Epithelial cell of esophagus (primary cell): Measurements from ENCODE around the gene IGF2.

Experiments
- DNase-seq: peaks from one replicate; pipeline ENCODE4 v3.0.0; 2010; ENCODE audit warnings: low read depth
- H3K4me3 ChIP-seq: 2 replicates; pipeline ENCODE4 v1.5.1; 2011; ENCODE audit warnings: mild to moderate bottlenecking, low read length, control low read depth
- TF ChIP-seq, protein P1 (sequence below): IDR thresholded peaks from 2 replicates; pipeline ENCODE4 v1.5.1; 2011; ENCODE audit warnings: low read depth, mild to moderate bottlenecking, low read length, control low read depth, inconsistent platforms; ENCODE audit not compliant: insufficient read depth; ENCODE audit errors: missing control alignments

IGF2 gene

DNA sequence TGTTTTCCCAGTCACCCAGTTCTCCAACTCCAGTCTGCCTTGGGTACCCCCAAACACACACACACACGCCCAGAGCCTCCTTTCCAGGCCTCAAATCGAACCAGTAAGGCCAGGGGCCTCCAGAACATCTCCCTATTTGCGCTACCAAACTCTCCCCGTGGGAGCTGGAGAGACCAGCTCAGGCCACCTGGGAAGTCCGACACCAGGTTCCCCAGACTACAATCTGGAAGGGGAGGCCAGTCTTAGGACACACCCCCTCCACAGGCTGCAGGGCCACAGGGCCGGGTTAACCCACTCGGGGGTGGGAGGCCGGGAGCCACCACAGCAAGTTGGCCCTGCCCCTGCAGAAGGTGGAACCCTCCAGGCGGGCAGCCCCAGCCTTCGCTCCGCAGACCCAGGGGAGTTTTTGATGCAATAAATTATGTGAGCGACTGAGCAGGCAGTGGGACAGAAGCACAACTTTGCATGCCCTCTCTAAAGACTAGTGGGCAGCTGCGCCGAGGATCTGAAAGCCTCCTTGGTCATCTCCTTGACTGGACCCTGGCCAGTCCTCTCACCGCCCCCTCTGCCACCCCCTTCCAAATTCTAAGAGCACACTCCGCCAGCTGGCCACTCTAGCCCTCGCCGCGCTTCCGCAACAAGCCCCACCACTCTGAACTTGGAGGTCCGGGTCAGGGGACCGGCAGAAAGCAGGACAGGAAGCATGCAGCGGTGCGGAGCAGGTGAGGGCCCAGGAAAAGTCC is 2.8 kb downstream of the IGF2 start:
- TF ChIP-seq, protein P1, sequence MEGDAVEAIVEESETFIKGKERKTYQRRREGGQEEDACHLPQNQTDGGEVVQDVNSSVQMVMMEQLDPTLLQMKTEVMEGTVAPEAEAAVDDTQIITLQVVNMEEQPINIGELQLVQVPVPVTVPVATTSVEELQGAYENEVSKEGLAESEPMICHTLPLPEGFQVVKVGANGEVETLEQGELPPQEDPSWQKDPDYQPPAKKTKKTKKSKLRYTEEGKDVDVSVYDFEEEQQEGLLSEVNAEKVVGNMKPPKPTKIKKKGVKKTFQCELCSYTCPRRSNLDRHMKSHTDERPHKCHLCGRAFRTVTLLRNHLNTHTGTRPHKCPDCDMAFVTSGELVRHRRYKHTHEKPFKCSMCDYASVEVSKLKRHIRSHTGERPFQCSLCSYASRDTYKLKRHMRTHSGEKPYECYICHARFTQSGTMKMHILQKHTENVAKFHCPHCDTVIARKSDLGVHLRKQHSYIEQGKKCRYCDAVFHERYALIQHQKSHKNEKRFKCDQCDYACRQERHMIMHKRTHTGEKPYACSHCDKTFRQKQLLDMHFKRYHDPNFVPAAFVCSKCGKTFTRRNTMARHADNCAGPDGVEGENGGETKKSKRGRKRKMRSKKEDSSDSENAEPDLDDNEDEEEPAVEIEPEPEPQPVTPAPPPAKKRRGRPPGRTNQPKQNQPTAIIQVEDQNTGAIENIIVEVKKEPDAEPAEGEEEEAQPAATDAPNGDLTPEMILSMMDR = no peak
- DNase-seq = no peak
- no peak overlapping the region for H3K4me3 ChIP-seq

DNA sequence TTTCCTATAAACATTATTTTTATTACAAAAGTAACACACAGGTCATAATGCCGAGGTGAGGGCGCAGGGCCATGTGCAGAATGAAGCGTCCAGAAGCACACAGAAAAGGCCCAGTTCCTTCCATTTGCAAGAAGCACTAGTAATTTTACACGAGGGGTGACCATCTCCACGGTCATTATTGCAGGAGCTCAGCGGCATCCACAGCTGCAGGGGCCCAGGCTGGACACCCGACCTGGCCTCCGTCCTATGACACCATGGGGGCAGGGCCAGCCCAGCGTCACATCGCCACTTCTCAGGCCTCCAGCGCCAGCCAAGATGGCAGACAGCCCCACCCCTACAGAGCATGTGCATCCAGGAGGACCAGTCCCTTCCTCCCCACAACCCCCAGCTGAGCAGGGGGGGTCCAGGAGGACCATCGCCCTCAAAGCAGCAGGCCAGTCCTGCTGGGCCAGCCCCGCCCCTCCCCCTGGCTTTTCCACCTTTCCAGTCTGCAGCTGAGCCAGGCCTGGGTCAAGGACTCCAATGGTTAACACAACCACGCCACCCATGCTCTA is 3.5 kb downstream of the IGF2 start:
- TF ChIP-seq, protein P1 = no peak
- H3K4me3 ChIP-seq = no peak overlapping the region
- DNase-seq = no peak

DNA sequence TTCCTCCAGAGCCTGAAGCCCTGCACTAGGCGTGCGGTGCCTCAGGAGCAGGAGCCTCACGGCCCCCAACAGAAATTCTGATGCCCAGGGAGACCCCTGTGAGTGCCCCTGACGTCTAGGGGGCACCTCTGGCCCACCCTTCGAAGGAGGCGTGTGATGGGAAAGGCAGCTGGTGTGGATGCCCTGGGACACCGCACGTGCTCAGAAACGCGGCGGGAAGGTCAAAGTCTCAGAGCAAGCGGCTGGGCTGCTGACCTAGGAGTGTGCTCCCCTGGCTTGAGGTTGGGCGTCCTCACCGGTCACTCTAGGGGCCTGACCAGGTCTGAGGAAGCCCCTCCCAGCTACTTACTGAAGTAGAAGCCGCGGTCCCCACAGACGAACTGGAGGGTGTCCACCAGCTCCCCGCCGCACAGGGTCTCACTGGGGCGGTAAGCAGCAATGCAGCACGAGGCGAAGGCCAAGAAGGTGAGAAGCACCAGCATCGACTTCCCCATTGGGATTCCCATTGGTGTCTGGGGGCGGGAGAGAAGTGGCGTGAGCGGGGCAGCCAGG is 4.1 kb downstream of the IGF2 start:
- TF ChIP-seq, protein P1 = no peak

DNA sequence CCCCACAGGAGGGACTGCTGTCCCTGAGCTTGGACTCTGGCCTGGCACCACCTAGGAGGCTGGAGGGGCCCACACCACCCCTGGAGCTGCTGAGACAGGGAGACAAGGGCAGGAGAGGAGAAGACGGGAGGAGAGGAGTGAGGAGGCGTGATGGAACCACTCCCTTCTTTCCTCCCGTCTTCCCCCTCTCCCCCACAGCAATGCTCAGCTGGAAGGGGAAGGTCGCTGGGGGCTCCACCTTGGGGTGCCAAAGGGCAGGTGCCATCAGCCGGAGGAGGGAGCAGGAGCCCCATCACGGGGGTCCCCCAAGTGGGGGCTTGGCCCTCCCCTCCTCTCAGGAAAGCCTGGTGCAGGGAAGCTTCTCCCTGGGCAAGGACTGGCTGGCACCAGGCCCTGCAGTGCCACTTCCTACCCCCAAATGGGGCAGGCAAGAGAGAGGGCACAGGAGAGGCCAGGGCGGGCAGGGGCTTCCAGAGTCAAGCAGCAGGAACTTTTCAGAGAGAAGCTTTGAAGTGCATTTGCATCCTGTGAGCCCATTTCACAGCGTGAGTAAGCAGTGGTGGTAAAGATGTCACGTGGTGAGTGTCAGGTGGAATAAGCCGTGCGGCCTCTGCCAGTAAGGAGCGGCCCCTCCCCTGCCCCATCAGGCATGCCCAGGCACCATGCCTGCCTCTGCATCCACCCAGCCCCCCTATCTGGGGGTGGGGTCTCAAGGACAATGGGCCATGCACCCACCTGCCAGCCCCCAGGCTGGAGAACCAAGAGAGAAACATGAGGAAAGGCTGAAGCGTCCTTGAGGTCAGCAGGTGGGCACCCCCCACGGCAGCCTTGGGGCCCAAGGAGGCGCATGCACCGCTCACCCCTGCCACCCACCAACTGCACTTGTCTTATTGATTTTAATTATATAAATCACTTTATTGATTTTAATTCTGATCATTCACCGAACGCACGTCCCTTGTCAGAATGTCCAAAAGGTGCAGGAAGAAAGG is 4.9 kb downstream of the IGF2 start:
- TF ChIP-seq, protein P1 = no peak
- DNase-seq = no peak
- no peak overlapping the region for H3K4me3 ChIP-seq

More for the DNA sequence above, 4.1 kb downstream of the IGF2 start:
- no peak overlapping the region for H3K4me3 ChIP-seq
- no peak for DNase-seq

DNA sequence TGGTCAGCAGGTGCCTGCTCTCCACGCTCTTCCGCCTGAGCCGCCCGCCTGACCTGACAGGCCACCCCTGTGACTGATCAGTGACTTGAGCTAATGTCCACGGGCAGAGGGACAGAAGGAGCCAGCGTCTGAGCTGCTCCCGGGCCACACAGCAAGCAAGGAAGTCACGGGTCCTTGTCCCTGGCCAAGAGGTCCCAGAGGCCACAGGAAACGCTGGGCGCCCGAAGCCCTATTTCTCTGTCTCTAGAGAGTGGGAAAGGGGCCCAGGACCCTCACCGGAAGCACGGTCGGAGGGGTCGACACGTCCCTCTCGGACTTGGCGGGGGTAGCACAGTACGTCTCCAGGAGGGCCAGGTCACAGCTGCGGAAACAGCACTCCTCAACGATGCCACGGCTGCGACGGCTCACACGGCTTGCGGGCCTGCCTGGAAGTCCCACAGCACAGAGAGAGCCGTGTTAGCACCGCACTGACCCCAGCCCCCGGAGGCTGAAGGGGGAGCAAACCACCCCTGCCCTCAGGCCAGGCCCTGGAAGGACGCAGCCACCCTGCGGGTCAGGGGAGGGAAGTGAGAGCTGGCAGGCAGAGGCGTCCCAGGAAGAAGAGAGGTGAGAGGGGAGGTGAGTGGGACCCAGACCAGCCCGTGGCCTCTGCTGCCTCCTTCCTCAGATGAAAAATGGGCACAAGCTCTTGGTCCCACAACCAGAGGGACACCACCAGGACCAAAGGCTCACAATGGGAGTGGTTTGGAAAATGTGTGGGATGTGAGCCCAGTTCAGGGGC is 5.8 kb downstream of the IGF2 start:
- no peak for DNase-seq

More for the DNA sequence above, 5.8 kb downstream of the IGF2 start:
- no peak overlapping the region for H3K4me3 ChIP-seq
- TF ChIP-seq, protein P1 = no peak
